Astrocyte (in vitro differentiated cells and primary cell): ENCODE data around the gene MDH1. TPM values are rescaled to one million over a fixed set of nuclear protein-coding genes. Genes with fewer than 3 reads are reported as not detected.

Experiments
- DNase-seq: peaks from one replicate; pipeline ENCODE4 v3.0.0-alpha.2; 2010; ENCODE audit warnings: low read depth
- FAIRE-seq: peaks from 2 replicates; lab custom pipeline; 2011; peaks lifted over from hg19 to GRCh38; lab: Jason Lieb, UNC
- H2AFZ ChIP-seq: 2 replicates; pipeline ENCODE4 v1.6.0; 2012; ENCODE audit warnings: low read depth, low read length, inconsistent platforms
- H3K27ac ChIP-seq: 2 replicates; pipeline ENCODE4 v1.5.1; 2011; ENCODE audit warnings: low read depth, low read length, inconsistent platforms
- H3K27me3 ChIP-seq: 2 replicates; pipeline ENCODE4 v1.6.0; 2011; ENCODE audit warnings: low read length, inconsistent platforms; ENCODE audit not compliant: insufficient read depth
- H3K36me3 ChIP-seq: 2 replicates; pipeline ENCODE4 v1.5.1; 2011; ENCODE audit warnings: low read length, inconsistent platforms; ENCODE audit not compliant: insufficient read depth
- H3K4me1 ChIP-seq: 2 replicates; pipeline ENCODE4 v1.5.1; 2011; ENCODE audit warnings: low read length, inconsistent platforms; ENCODE audit not compliant: insufficient read depth
- H3K4me2 ChIP-seq: 2 replicates; pipeline ENCODE4 v1.6.0; 2012; ENCODE audit warnings: low read length, inconsistent platforms
- H3K4me3 ChIP-seq: 2 replicates; pipeline ENCODE4 v1.5.1; 2011; ENCODE audit warnings: low read depth, mild to moderate bottlenecking, low read length, inconsistent platforms; ENCODE audit not compliant: insufficient read depth
- H3K79me2 ChIP-seq: 2 replicates; pipeline ENCODE4 v1.6.0; 2012; ENCODE audit warnings: mild to moderate bottlenecking, low read length, inconsistent platforms; ENCODE audit not compliant: insufficient read depth
- H3K9ac ChIP-seq: 2 replicates; pipeline ENCODE4 v1.6.0; 2012; ENCODE audit warnings: mild to moderate bottlenecking, low read length, inconsistent platforms
- H3K9me3 ChIP-seq: 2 replicates; pipeline ENCODE4 v1.5.1; 2012; ENCODE audit warnings: low read depth, mild to moderate bottlenecking, low read length, inconsistent platforms; ENCODE audit not compliant: insufficient read depth
- H4K20me1 ChIP-seq: 2 replicates; pipeline ENCODE4 v1.6.0; 2012; ENCODE audit warnings: low read length, inconsistent platforms; ENCODE audit not compliant: insufficient read depth
- H3K27ac Mint-ChIP-seq: one replicate; pipeline ENCODE4 v1.8.0; 2021; ENCODE audit warnings: mild to moderate bottlenecking, mixed read lengths; ENCODE audit not compliant: unreplicated experiment
- H3K27me3 Mint-ChIP-seq: one replicate; pipeline ENCODE4 v1.8.0; 2021; ENCODE audit warnings: low read depth, mixed read lengths; ENCODE audit not compliant: unreplicated experiment
- H3K36me3 Mint-ChIP-seq: one replicate; pipeline ENCODE4 v1.8.0; 2021; ENCODE audit warnings: low read depth, mixed read lengths; ENCODE audit not compliant: unreplicated experiment
- H3K4me1 Mint-ChIP-seq: one replicate; pipeline ENCODE4 v1.8.0; 2021; ENCODE audit warnings: low read depth, mixed read lengths; ENCODE audit not compliant: unreplicated experiment
- H3K4me3 Mint-ChIP-seq: one replicate; pipeline ENCODE4 v1.8.0; 2021; ENCODE audit warnings: mild to moderate bottlenecking, moderate library complexity, mixed read lengths; ENCODE audit not compliant: unreplicated experiment
- H3K9me3 Mint-ChIP-seq: one replicate; pipeline ENCODE4 v1.8.0; 2021; ENCODE audit warnings: mild to moderate bottlenecking, mixed read lengths; ENCODE audit not compliant: unreplicated experiment
- CTCF ChIP-seq: IDR thresholded peaks from 2 replicates; pipeline ENCODE4 v1.5.1; 2011; ENCODE audit warnings: low read depth, mild to moderate bottlenecking, inconsistent platforms, low read length, moderate library complexity; ENCODE audit not compliant: insufficient read depth
- EZH2 ChIP-seq: IDR thresholded peaks from 2 replicates; pipeline ENCODE4 v1.6.1; 2012; ENCODE audit warnings: mild to moderate bottlenecking, low read length, inconsistent platforms; ENCODE audit not compliant: insufficient read depth
- total RNA-seq: library from RNA; stranded (reverse); gene quantifications from 2 replicates; pipeline ENCODE4 v1.2.1, GENCODE V29; 2021

Gene MDH1
- total RNA-seq, 1 donor from 2014 or later: 175 TPM

GRCh38 chr2:63589148-63589958 is 590 bp downstream of the MDH1 start:
- Histone ChIP-seq H2AFZ (peak overlapping the region; percentile 87), H3K4me2 (peak overlapping the region; percentile 94), H4K20me1 (peaks cover 9% of the 10 kb centered on the region), H3K27ac (peak overlapping the region; percentile 90), H3K4me3 (peak overlapping the region; percentile 97), H3K9ac (peak overlapping the region; percentile 92), H3K36me3 (peaks cover 8% of the 10 kb centered on the region), H3K9me3 (no peaks in the 10 kb centered on the region), H3K27me3 (no peaks in the 10 kb centered on the region), H3K4me1 (peaks cover 13% of the 10 kb centered on the region), H3K79me2 (peaks cover 72% of the 10 kb centered on the region)
- TF ChIP-seq CTCF (no peak), EZH2 (no peak)
- H3K9me3 Mint-ChIP-seq: no peaks in the 10 kb centered on the region
- DNase-seq (no peak), FAIRE-seq (no peak)
- H3K27me3 Mint-ChIP-seq: no peaks in the 10 kb centered on the region
- no peaks in the 10 kb centered on the region for H3K36me3 Mint-ChIP-seq
- peak overlapping the region; percentile 99 for H3K4me3 Mint-ChIP-seq
- peaks cover 18% of the 10 kb centered on the region for H3K4me1 Mint-ChIP-seq
- peak overlapping the region; percentile 60 for H3K27ac Mint-ChIP-seq

- Histone ChIP-seq H3K79me2 (peaks cover 82% of the 10 kb centered on the region), H3K4me1 (peaks cover 13% of the 10 kb centered on the region), H3K9ac (no peak overlapping the region), H4K20me1 (peaks cover 17% of the 10 kb centered on the region), H3K4me3 (no peak overlapping the region), H3K9me3 (no peaks in the 10 kb centered on the region), H2AFZ (no peak overlapping the region), H3K27me3 (no peaks in the 10 kb centered on the region), H3K27ac (no peak overlapping the region), H3K4me2 (peak overlapping the region; percentile 94), H3K36me3 (peaks cover 17% of the 10 kb centered on the region)
- DNase-seq: no peak
- no peak for TF ChIP-seq EZH2
- FAIRE-seq: no peak
- Mint-ChIP-seq H3K36me3 (peaks cover 4% of the 10 kb centered on the region), H3K27me3 (no peaks in the 10 kb centered on the region), H3K4me1 (peaks cover 18% of the 10 kb centered on the region), H3K9me3 (no peaks in the 10 kb centered on the region), H3K4me3 (peak overlapping the region; percentile 99), H3K27ac (peak overlapping the region; percentile 65)
Measured at GRCh38 chr2:63590626-63591408, 2.1 kb downstream of the MDH1 start.

- H3K27me3 ChIP-seq: no peaks in the 10 kb centered on the region
- Mint-ChIP-seq H3K9me3 (no peaks in the 10 kb centered on the region), H3K4me3 (peak overlapping the region; percentile 5), H3K27me3 (no peaks in the 10 kb centered on the region), H3K36me3 (peaks cover 4% of the 10 kb centered on the region), H3K27ac (no peak overlapping the region), H3K4me1 (peaks cover 16% of the 10 kb centered on the region)
- no peaks in the 10 kb centered on the region for H3K9me3 ChIP-seq
- no peak overlapping the region for H3K4me2 ChIP-seq
- FAIRE-seq (no peak), DNase-seq (no peak)
- no peak overlapping the region for H2AFZ ChIP-seq
- peaks cover 18% of the 10 kb centered on the region for H3K36me3 ChIP-seq
- no peak overlapping the region for H3K9ac ChIP-seq
- TF ChIP-seq EZH2 (no peak), CTCF (no peak)
- peaks cover 84% of the 10 kb centered on the region for H3K79me2 ChIP-seq
- H4K20me1 ChIP-seq: peaks cover 23% of the 10 kb centered on the region
- H3K4me1 ChIP-seq: peaks cover 13% of the 10 kb centered on the region
- no peak overlapping the region for H3K4me3 ChIP-seq
- H3K27ac ChIP-seq: no peak overlapping the region
Measured at GRCh38 chr2:63591566-63592175, 2.9 kb downstream of the MDH1 start.
